ENCODE data around the gene UBAC1. TPM values are rescaled to one million over a fixed set of nuclear protein-coding genes. Genes with fewer than 3 reads are reported as not detected.

Gene UBAC1
- total RNA-seq, 1 donor from 2014 or later: 31.0 TPM

- H3K27me3 ChIP-seq: no peaks in the 10 kb centered on the region
- intact Hi-C loops (cut with DNase I): no loop called here
- H3K4me3 ChIP-seq: no peak overlapping the region
- H3K4me1 ChIP-seq: peaks cover 0 to 2% of the 10 kb centered on the region in 2 donors
- no peaks in the 10 kb centered on the region for H3K9me3 ChIP-seq
- no peak for TF ChIP-seq CTCF (IDR thresholded peaks at IDR 0.05)
- H3K36me3 ChIP-seq: no peaks in the 10 kb centered on the region
- DNase-seq (ENCODE audit: low spot score in 2 of 2): no peak
- H3K27ac ChIP-seq: no peak overlapping the region
Measured at GRCh38 chr9:135998016-135998380, 36.8 kb upstream of the UBAC1 start.

GRCh38 chr9:135997090-135998015 is 36.2 kb upstream of the UBAC1 start:
- no peak for DNase-seq (ENCODE audit: low spot score in 2 of 2)
- Histone ChIP-seq H3K9me3 (no peaks in the 10 kb centered on the region), H3K4me3 (no peak overlapping the region), H3K27me3 (no peaks in the 10 kb centered on the region), H3K27ac (no peak overlapping the region), H3K36me3 (no peaks in the 10 kb centered on the region), H3K4me1 (peaks cover 3 to 7% of the 10 kb centered on the region in 2 donors)
- TF ChIP-seq CTCF (IDR thresholded peaks at IDR 0.05): no peak
- intact Hi-C loops (cut with DNase I): no loop called here

GRCh38 chr9:135995816-135996215 is 34.6 kb upstream of the UBAC1 start:
- intact Hi-C loops (cut with DNase I): no loop called here
- Histone ChIP-seq H3K27ac (no peak overlapping the region), H3K4me3 (no peak overlapping the region), H3K9me3 (no peaks in the 10 kb centered on the region), H3K27me3 (no peaks in the 10 kb centered on the region), H3K36me3 (no peaks in the 10 kb centered on the region), H3K4me1 (peaks cover 3 to 7% of the 10 kb centered on the region in 2 donors)
- no peak for DNase-seq (ENCODE audit: low spot score in 2 of 2)
- no peak for TF ChIP-seq CTCF (IDR thresholded peaks at IDR 0.05)

- intact Hi-C loops (cut with DNase I): no loop called here
- DNase-seq (ENCODE audit: low spot score in 2 of 2): no peak
- Histone ChIP-seq H3K4me1 (peaks cover 10 to 15% of the 10 kb centered on the region in 2 donors), H3K9me3 (no peaks in the 10 kb centered on the region), H3K36me3 (no peaks in the 10 kb centered on the region), H3K27me3 (no peaks in the 10 kb centered on the region), H3K27ac (no peak overlapping the region), H3K4me3 (no peak overlapping the region)
- no peak for TF ChIP-seq CTCF (IDR thresholded peaks at IDR 0.05)
Measured at GRCh38 chr9:135994501-135995192, 33.5 kb upstream of the UBAC1 start.

DNA sequence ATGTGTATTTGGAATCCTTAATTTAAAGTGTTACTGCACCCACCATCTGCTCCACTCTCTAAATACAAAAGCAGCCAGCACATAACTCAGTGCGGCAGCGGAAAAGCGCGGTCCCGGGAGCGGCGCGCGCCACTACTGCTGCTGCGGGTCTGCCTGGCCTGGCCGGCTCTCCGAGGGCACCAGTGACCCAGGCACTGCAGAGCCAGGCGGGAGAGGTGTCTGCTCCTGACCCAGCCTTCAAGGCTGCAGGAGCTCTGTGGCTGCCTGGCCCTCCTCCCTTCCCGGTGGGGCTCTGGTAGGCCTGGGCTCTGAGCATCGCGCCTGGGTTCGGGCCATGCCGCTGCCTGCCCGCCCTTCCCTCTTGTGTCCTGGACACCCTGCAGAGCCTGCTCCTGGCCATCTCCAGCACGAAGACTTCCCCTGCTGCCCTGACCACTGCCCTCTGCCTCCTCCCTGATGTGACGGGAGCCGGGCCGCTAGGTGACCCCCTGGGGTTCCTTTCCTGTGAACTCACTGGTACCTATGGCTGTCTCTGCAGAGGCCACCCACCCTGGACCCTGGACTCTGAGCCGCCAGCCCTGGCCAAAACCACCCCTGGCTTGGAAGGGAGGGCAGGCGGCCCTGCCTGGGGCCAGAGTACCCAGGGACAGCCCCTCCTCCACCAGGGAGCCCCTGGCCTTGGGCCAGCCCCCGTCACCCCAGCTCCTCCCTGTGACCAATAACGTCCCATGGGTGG is 32.8 kb upstream of the UBAC1 start:
- no peaks in the 10 kb centered on the region for H3K9me3 ChIP-seq
- no peak for TF ChIP-seq CTCF (IDR thresholded peaks at IDR 0.05)
- DNase-seq (ENCODE audit: low spot score in 2 of 2): no peak
- intact Hi-C loops (cut with DNase I): no loop called here
- peak overlapping the region; percentile 70 to 72 for H3K27ac ChIP-seq
- no peak overlapping the region for H3K4me3 ChIP-seq
- H3K27me3 ChIP-seq: no peaks in the 10 kb centered on the region
- H3K36me3 ChIP-seq: no peaks in the 10 kb centered on the region
- peaks cover 10 to 15% of the 10 kb centered on the region in 2 donors for H3K4me1 ChIP-seq

All from ascending aorta (tissue), 2 donors.